H1 (cell line): Measurements from ENCODE around the gene EPHB6. TPM values are rescaled to one million over a fixed set of nuclear protein-coding genes. Genes with fewer than 3 reads are reported as not detected.

Experiments used
- ATF3 ChIP-seq: IDR thresholded peaks from 2 replicates; pipeline ENCODE4 v1.6.1; 2011; ENCODE audit warnings: low read depth, mild to moderate bottlenecking, low read length; ENCODE audit not compliant: insufficient read depth
- CHD7 ChIP-seq: fragments of 300-600 bp; sonication (generic); IDR thresholded peaks from 2 replicates; pipeline ENCODE4 v1.7.1; 2012; ENCODE audit warnings: low read length, moderate library complexity, mild to moderate bottlenecking, inconsistent platforms; ENCODE audit not compliant: insufficient replicate concordance
- CREB1 ChIP-seq: IDR thresholded peaks from 2 replicates; pipeline ENCODE4 v1.6.1; 2012; ENCODE audit warnings: inconsistent platforms
- EGR1 ChIP-seq: IDR thresholded peaks from 2 replicates; pipeline ENCODE4 v1.6.1; 2011; ENCODE audit warnings: low read depth, low read length, borderline replicate concordance
- JUN ChIP-seq: IDR thresholded peaks from 2 replicates; pipeline ENCODE4 v1.6.1; 2011; ENCODE audit warnings: low read depth, mild to moderate bottlenecking, improper control_type of control experiment, low read length
- KDM1A ChIP-seq: fragments of 200-600, 300-600 bp; sonication (generic); IDR thresholded peaks from 2 replicates; pipeline ENCODE4 v1.7.1; 2016; ENCODE audit warnings: mild to moderate bottlenecking, low read length, borderline replicate concordance
- MAX ChIP-seq: IDR thresholded peaks from 2 replicates; pipeline ENCODE4 v1.6.1; 2012; ENCODE audit warnings: inconsistent platforms
- POLR2AphosphoS5 ChIP-seq: IDR thresholded peaks from 2 replicates; pipeline ENCODE4 v1.6.1; 2011; ENCODE audit warnings: low read depth, low read length
- SP1 ChIP-seq: IDR thresholded peaks from 2 replicates; pipeline ENCODE4 v1.6.1; 2011; ENCODE audit warnings: low read depth, low read length
- TAF1 ChIP-seq: IDR thresholded peaks from 2 replicates; pipeline ENCODE4 v1.6.1; 2011; ENCODE audit warnings: mild to moderate bottlenecking, low read depth, low read length
- TCF12 ChIP-seq: IDR thresholded peaks from 2 replicates; pipeline ENCODE4 v1.6.1; 2011; ENCODE audit warnings: low read depth, mild to moderate bottlenecking, low read length
- ZNF274 ChIP-seq: IDR thresholded peaks from 2 replicates; pipeline ENCODE4 v1.7.0; 2012; ENCODE audit warnings: low read length, borderline replicate concordance; ENCODE audit errors: extremely low read depth
- polyA plus RNA-seq, 7 experiments: library from polyadenylated mRNA; depleted of rRNA in 3 of 7; stranded (reverse) in 5 of 7; unstranded in 2 of 7; fragments of >200 nt in 5 of 7; fragments of 200-250 nt in 2 of 7; gene quantifications; 1 replicate in 5 of 7; 2 replicates in 1 of 7; 4 replicates in 1 of 7; pipeline versions ENCODE4 v1.2.1 to v1.2.3, GENCODE V29; 2011 to 2013; ENCODE audit warnings: missing spikeins in 2 of 7, mixed read lengths in 2 of 7
- total RNA-seq: library from RNA; stranded (reverse); fragmentation: NEBNext Ultra II Directional; extraction: Animal tissue kit (Norgen Biotek cat#: 25700); gene quantifications from 2 replicates; pipeline ENCODE4 v1.2.1, GENCODE V29; 2021

Gene EPHB6
- total and polyA plus RNA-seq, 2 of the 8 experiments (the other 6 are each of a cell fraction or from before 2014, with no cell fraction given), result 19.7 TPM

- TF ChIP-seq CHD7 (no peak), SP1 (no peak), CREB1 (no peak), TCF12 (no peak), JUN (no peak), POLR2AphosphoS5 (no peak), MAX (no peak), ATF3 (no peak), ZNF274 (no peak), KDM1A (no peak), TAF1 (no peak), EGR1 (no peak)
These were observed 46.4 kb upstream of the EPHB6 start (continued) for GRCh38 chr7:142808461-142808801.
